Endothelial cell of umbilical vein (primary cell): ENCODE measurements around the gene HLA-DPB1. TPM values are rescaled to one million over a fixed set of nuclear protein-coding genes. Genes with fewer than 3 reads are reported as not detected.

Experiments
- BruUV-seq: library from RNA; stranded (reverse); fragments of 400-500 nt; replicated peaks from 2 replicates; lab custom pipeline; 2021; lab: Mats Ljungman, UMichigan
- CTCF ChIA-PET: fragments of 300-600, 350-600 bp; sonication (Branson Sonifier 250); formaldehyde crosslinking; loops from one replicate; lab custom pipeline; 2021; ENCODE audit warnings: antibody characterized with exemption, inconsistent platforms; lab: Charles Lee
- POLR2A ChIA-PET: fragments of 300-600, 350-600 bp; sonication (Branson Sonifier 250); formaldehyde crosslinking; loops from one replicate; lab custom pipeline; 2021; ENCODE audit warnings: antibody characterized with exemption, inconsistent platforms; lab: Charles Lee
- DNase-seq: peaks from one replicate; pipeline ENCODE4 v3.0.0-alpha.2; 2011; ENCODE audit warnings: low read depth, low spot score
- FAIRE-seq: peaks from 2 replicates; lab custom pipeline; 2011; peaks lifted over from hg19 to GRCh38; lab: Jason Lieb, UNC
- H2AFZ ChIP-seq: 2 replicates; pipeline ENCODE4 v1.6.0; 2012; ENCODE audit warnings: low read depth, low read length, control low read depth, inconsistent platforms
- H3K27ac ChIP-seq: 2 replicates; pipeline ENCODE4 v1.5.1; 2011; ENCODE audit warnings: low read depth, mild to moderate bottlenecking, control low read depth, low read length, moderate library complexity; ENCODE audit not compliant: insufficient read depth
- H3K27me3 ChIP-seq, 2 experiments: 2 replicates each; pipeline versions ENCODE4 v1.6.0 to v1.6.1; 2011; ENCODE audit warnings: low read length in 2 of 2, mixed read lengths in 1 of 2; ENCODE audit not compliant: control insufficient read depth in 2 of 2, insufficient read depth in 2 of 2
- H3K36me3 ChIP-seq, 2 experiments: 2 replicates in 1 of 2; 3 replicates in 1 of 2; pipeline ENCODE4 v1.5.1; 2011; ENCODE audit warnings: low read length in 2 of 2, mild to moderate bottlenecking in 1 of 2, moderate library complexity in 1 of 2; ENCODE audit not compliant: control insufficient read depth in 2 of 2, insufficient read depth in 2 of 2; ENCODE audit errors: extremely low read depth in 1 of 2
- H3K4me1 ChIP-seq: 3 replicates; pipeline ENCODE4 v1.5.1; 2011; ENCODE audit warnings: mild to moderate bottlenecking, low read length; ENCODE audit not compliant: control insufficient read depth, insufficient read depth; ENCODE audit errors: extremely low read depth
- H3K4me2 ChIP-seq: 2 replicates; pipeline ENCODE4 v1.6.1; 2011; ENCODE audit warnings: low read length, control low read depth, mixed read lengths; ENCODE audit not compliant: insufficient read depth
- H3K4me3 ChIP-seq, 3 experiments: fragments of 200-600 bp in 1 of 3; sonication (generic), shearing (Covaris generic) in 1 of 3; replicated peaks in 1 of 3; 2 replicates each; pipeline ENCODE4 v1.5.1; 2011 to 2016; ENCODE audit warnings: control low read depth in 3 of 3, low read length in 3 of 3, mild to moderate bottlenecking in 2 of 3, inconsistent platforms in 1 of 3, low read depth in 1 of 3, moderate library complexity in 1 of 3; ENCODE audit not compliant: insufficient read depth in 1 of 3
- H3K79me2 ChIP-seq: 2 replicates; pipeline ENCODE4 v1.6.0; 2012; ENCODE audit warnings: low read length, inconsistent platforms; ENCODE audit not compliant: control insufficient read depth, insufficient read depth
- H3K9ac ChIP-seq: replicated peaks from 2 replicates; pipeline ENCODE3; 2011; ENCODE audit warnings: low read length, control low read depth; ENCODE audit not compliant: insufficient read depth; ENCODE audit errors: extremely low read depth
- H3K9me1 ChIP-seq: replicated peaks from 3 replicates; pipeline ENCODE4 v1.6.0; 2011; ENCODE audit warnings: mild to moderate bottlenecking, low read length; ENCODE audit not compliant: control insufficient read depth, insufficient read depth; ENCODE audit errors: extremely low read depth
- H3K9me3 ChIP-seq: replicated peaks from 2 replicates; pipeline ENCODE4 v1.5.1; 2012; ENCODE audit warnings: low read length, inconsistent platforms; ENCODE audit not compliant: control insufficient read depth, insufficient read depth
- H4K20me1 ChIP-seq: replicated peaks from 2 replicates; pipeline ENCODE3; 2011; ENCODE audit warnings: mild to moderate bottlenecking, low read length; ENCODE audit not compliant: control insufficient read depth, insufficient read depth; ENCODE audit errors: extremely low read depth
- EZH2 ChIP-seq: IDR thresholded peaks from 2 replicates; pipeline ENCODE4 v1.6.1; 2012; ENCODE audit warnings: borderline replicate concordance, low read depth, mild to moderate bottlenecking, moderate library complexity, low read length, inconsistent platforms; ENCODE audit not compliant: severe bottlenecking
- FOS ChIP-seq: IDR thresholded peaks from 2 replicates; pipeline ENCODE4 v1.6.1; 2011; ENCODE audit warnings: mild to moderate bottlenecking, low read length, moderate library complexity, borderline replicate concordance; ENCODE audit not compliant: insufficient read depth
- GATA2 ChIP-seq: IDR thresholded peaks from 2 replicates; pipeline ENCODE4 v1.7.0; 2011; ENCODE audit warnings: low read depth, mild to moderate bottlenecking, moderate library complexity, mixed read lengths, low read length; ENCODE audit not compliant: insufficient read length, insufficient read depth
- JUN ChIP-seq: IDR thresholded peaks from 2 replicates; pipeline ENCODE4 v1.6.1; 2011; ENCODE audit warnings: borderline replicate concordance, low read depth; ENCODE audit not compliant: insufficient read length, insufficient read depth
- MYC ChIP-seq: IDR thresholded peaks from one replicate; pipeline ENCODE4 v1.6.1; 2011; ENCODE audit warnings: mild to moderate bottlenecking, low read depth, low read length
- POLR2A ChIP-seq: IDR thresholded peaks from 2 replicates; pipeline ENCODE4 v1.6.1; 2012; ENCODE audit warnings: low read depth, mild to moderate bottlenecking, control low read depth, low read length
- POLR2AphosphoS5 ChIP-seq: IDR thresholded peaks from 2 replicates; pipeline ENCODE4 v1.6.1; 2012; ENCODE audit warnings: low read depth, mild to moderate bottlenecking, control low read depth, low read length, moderate library complexity; ENCODE audit not compliant: insufficient read depth
- dilution Hi-C: fragments of 300-500 bp; cut with MboI; formaldehyde crosslinking; loops from one replicate; pipeline ENCODE4 v1.15.0; 2019; ENCODE audit warnings: low sequenced_read_pairs; ENCODE audit not compliant: extremely low pct_ligation_motif_present
- intact Hi-C: fragments of 100-400 bp; cut with micrococcal nuclease; formaldehyde crosslinking; loops from one replicate; pipeline ENCODE4 v1.10.0; 2022
- polyA plus RNA-seq, 4 experiments: library from polyadenylated mRNA; depleted of rRNA in 3 of 4; stranded (reverse) in 3 of 4; unstranded in 1 of 4; fragments of >200 nt; gene quantifications; 2 replicates each; pipeline versions ENCODE4 v1.2.1 to v1.2.3, GENCODE V29; 2011 to 2012; ENCODE audit warnings: missing spikeins in 1 of 4
- total RNA-seq: library from RNA; stranded (reverse); gene quantifications from 2 replicates; pipeline ENCODE4 v1.2.3, GENCODE V29; 2021
- TF ChIP-seq, protein P1 (sequence below), 2 donors: IDR thresholded peaks; 1 replicate in 1 of 2; 2 replicates in 1 of 2; pipeline ENCODE4 v1.5.1; 2011; ENCODE audit warnings: low read length in 2 of 2, mild to moderate bottlenecking in 2 of 2, moderate library complexity in 2 of 2, control low read depth in 1 of 2, inconsistent platforms in 1 of 2, low read depth in 1 of 2; ENCODE audit not compliant: insufficient read depth in 1 of 2; ENCODE audit errors: extremely low read depth in 1 of 2
- TF ChIP-seq, protein P2 (sequence below): IDR thresholded peaks from 2 replicates; pipeline ENCODE4 v1.6.1; 2011; ENCODE audit not compliant: insufficient read depth, insufficient read length

The HLA-DPB1 gene
- total and polyA plus RNA-seq, 2 donors (not counting 3 experiments of a cell fraction or from before 2014, with no cell fraction given) = 2.3 to 38.0 TPM

DNA sequence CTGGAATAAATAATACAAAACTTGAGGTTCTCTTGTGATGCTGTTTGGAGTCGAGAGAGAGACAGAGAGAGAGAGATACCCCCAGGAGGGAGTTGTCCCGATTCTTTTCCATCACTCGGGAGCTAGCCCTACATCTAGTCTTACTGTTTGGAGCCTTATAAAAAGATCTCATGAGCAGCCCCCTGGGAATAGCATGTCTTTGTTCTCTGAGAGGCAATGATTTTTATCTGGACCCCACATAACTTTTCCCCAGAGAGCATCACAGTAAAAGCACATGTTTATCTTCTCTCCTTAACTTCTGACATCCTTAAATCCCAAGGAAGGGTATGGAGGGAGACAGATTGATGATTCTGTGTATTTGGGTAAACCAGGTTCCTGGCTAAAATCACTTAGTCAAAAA is 45.5 kb upstream of the HLA-DPB1 start:
- Histone ChIP-seq H3K4me3 (no peak overlapping the region), H3K36me3 (no peaks in the 10 kb centered on the region), H3K79me2 (no peaks in the 10 kb centered on the region), H3K27me3 (peaks cover 18 to 61% of the 10 kb centered on the region in 2 experiments), H3K9ac (no peak overlapping the region), H3K4me1 (no peaks in the 10 kb centered on the region), H4K20me1 (no peaks in the 10 kb centered on the region), H2AFZ (no peak overlapping the region), H3K9me3 (no peaks in the 10 kb centered on the region), H3K9me1 (no peaks in the 10 kb centered on the region), H3K4me2 (no peak overlapping the region), H3K27ac (no peak overlapping the region)
- intact Hi-C loops = no loop called here
- ChIA-PET POLR2A (no interaction called here), CTCF (interaction anchor here (1.1 kb wide), 2 partner anchors 16 to 162 kb away, joined by 3 read pairs; no protein-coding TSS in a partner anchor)
- FAIRE-seq (no peak), DNase-seq (no peak)
- BruUV-seq = no TSS peak
- dilution Hi-C loops = no loop called here
- TF ChIP-seq POLR2AphosphoS5 (no peak), POLR2A (no peak), EZH2 (no peak), GATA2 (no peak), MYC (no peak), FOS (no peak), JUN (no peak)
- TF ChIP-seq, protein P1, sequence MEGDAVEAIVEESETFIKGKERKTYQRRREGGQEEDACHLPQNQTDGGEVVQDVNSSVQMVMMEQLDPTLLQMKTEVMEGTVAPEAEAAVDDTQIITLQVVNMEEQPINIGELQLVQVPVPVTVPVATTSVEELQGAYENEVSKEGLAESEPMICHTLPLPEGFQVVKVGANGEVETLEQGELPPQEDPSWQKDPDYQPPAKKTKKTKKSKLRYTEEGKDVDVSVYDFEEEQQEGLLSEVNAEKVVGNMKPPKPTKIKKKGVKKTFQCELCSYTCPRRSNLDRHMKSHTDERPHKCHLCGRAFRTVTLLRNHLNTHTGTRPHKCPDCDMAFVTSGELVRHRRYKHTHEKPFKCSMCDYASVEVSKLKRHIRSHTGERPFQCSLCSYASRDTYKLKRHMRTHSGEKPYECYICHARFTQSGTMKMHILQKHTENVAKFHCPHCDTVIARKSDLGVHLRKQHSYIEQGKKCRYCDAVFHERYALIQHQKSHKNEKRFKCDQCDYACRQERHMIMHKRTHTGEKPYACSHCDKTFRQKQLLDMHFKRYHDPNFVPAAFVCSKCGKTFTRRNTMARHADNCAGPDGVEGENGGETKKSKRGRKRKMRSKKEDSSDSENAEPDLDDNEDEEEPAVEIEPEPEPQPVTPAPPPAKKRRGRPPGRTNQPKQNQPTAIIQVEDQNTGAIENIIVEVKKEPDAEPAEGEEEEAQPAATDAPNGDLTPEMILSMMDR (IDR thresholded peaks at IDR 0.05; ENCODE audit: extremely low read depth in 1 of 2, insufficient read depth in 1 of 2, low read depth in 1 of 2, low read length in 2 of 2) = no peak
- TF ChIP-seq, protein P2, sequence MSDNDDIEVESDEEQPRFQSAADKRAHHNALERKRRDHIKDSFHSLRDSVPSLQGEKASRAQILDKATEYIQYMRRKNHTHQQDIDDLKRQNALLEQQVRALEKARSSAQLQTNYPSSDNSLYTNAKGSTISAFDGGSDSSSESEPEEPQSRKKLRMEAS = no peak
